SK-N-SH treated with all-trans-retinoic acid at 6 μM for 48 hours (cell line): Measurements from ENCODE around the gene DESI1.
"Not testable (repeated sequence)": the region's sequence is repeated elsewhere in the genome, so short reads cannot be mapped to it uniquely, and the experiment has no call there.

Experiments
- ATAC-seq: fragments of 200-7000 bp; cut with Tn5 transposase; 3 replicates; pipeline ENCODE4 v1.9.1; 2020; ENCODE audit warnings: mild to moderate bottlenecking, moderate library complexity
- ARNTL ChIP-seq: fragments of 450-650 bp; formaldehyde crosslinking; IDR thresholded peaks from 2 replicates; pipeline ENCODE4 v1.5.0; 2020; ENCODE audit warnings: low read depth, mild to moderate bottlenecking, moderate library complexity, borderline replicate concordance
- CSDC2 ChIP-seq: fragments of 250-450 bp; sonication (Bioruptor Pico); IDR thresholded peaks from 2 replicates; pipeline ENCODE4 v1.5.0; 2020; ENCODE audit warnings: mild to moderate bottlenecking, moderate library complexity
- ESRRG ChIP-seq: fragments of 250-450 bp; sonication (Bioruptor Pico); IDR thresholded peaks from 2 replicates; pipeline ENCODE4 v1.6.1; 2021; ENCODE audit warnings: mild to moderate bottlenecking
- GLIS3 ChIP-seq: fragments of 250-450 bp; sonication (Bioruptor Pico); IDR thresholded peaks from 2 replicates; pipeline ENCODE4 v1.5.0; 2020; ENCODE audit warnings: mild to moderate bottlenecking, moderate library complexity
- ISL1 ChIP-seq: fragments of 250-450 bp; sonication (Bioruptor Pico); IDR thresholded peaks from 2 replicates; pipeline ENCODE4 v2.1.2; 2022; ENCODE audit warnings: mild to moderate bottlenecking, moderate library complexity
- OSR1 ChIP-seq: fragments of 250-450 bp; sonication (Bioruptor Pico); IDR thresholded peaks from 2 replicates; pipeline ENCODE4 v1.8.0; 2022; ENCODE audit warnings: moderate library complexity, mild to moderate bottlenecking, inconsistent platforms
- PPARA ChIP-seq: fragments of 250-450 bp; sonication (Bioruptor Pico); IDR thresholded peaks from 2 replicates; pipeline ENCODE4 v1.5.0; 2020; ENCODE audit warnings: mild to moderate bottlenecking, borderline replicate concordance
- RARB ChIP-seq: fragments of 250-450 bp; sonication (Bioruptor Pico); IDR thresholded peaks from 2 replicates; pipeline ENCODE4 v1.8.0; 2021; ENCODE audit warnings: mild to moderate bottlenecking, moderate library complexity
- SNAI2 ChIP-seq: fragments of 250-450 bp; sonication (Bioruptor Pico); IDR thresholded peaks from 2 replicates; pipeline ENCODE4 v1.5.0; 2020; ENCODE audit warnings: mild to moderate bottlenecking, moderate library complexity
- TCF4 ChIP-seq: fragments of 250-450 bp; sonication (Bioruptor Pico); IDR thresholded peaks from 2 replicates; pipeline ENCODE4 v1.8.0; 2021; ENCODE audit warnings: mild to moderate bottlenecking, moderate library complexity, borderline replicate concordance
- ZC3H10 ChIP-seq: fragments of 250-450 bp; sonication (Bioruptor Pico); IDR thresholded peaks from 2 replicates; pipeline ENCODE4 v1.5.1; 2021; ENCODE audit warnings: mild to moderate bottlenecking, moderate library complexity
- ZFP3 ChIP-seq: fragments of 250-450 bp; sonication (Bioruptor Pico); IDR thresholded peaks from 2 replicates; pipeline ENCODE4 v1.5.0; 2020; ENCODE audit warnings: mild to moderate bottlenecking, moderate library complexity
- ZNF565 ChIP-seq: fragments of 450-650 bp; formaldehyde crosslinking; conservative IDR thresholded peaks from 2 replicates; pipeline ENCODE4 v1.5.0; 2020; ENCODE audit warnings: low read depth, mild to moderate bottlenecking, moderate library complexity
- TF ChIP-seq, protein P1 (sequence below): fragments of 250-450 bp; sonication (Bioruptor Pico); IDR thresholded peaks from 2 replicates; pipeline ENCODE4 v1.8.0; 2021; ENCODE audit warnings: low read depth, mild to moderate bottlenecking, moderate library complexity, borderline replicate concordance
- TF ChIP-seq, protein P2 (sequence below): fragments of 250-450 bp; sonication (Bioruptor Pico); IDR thresholded peaks from 2 replicates; pipeline ENCODE4 v1.8.0; 2020; ENCODE audit warnings: mild to moderate bottlenecking, moderate library complexity, borderline replicate concordance
- TF ChIP-seq, protein P3 (sequence below): fragments of 250-450 bp; sonication (Bioruptor Pico); IDR thresholded peaks from 2 replicates; pipeline ENCODE4 v1.5.1; 2021; ENCODE audit warnings: mild to moderate bottlenecking, moderate library complexity

Gene DESI1

DNA sequence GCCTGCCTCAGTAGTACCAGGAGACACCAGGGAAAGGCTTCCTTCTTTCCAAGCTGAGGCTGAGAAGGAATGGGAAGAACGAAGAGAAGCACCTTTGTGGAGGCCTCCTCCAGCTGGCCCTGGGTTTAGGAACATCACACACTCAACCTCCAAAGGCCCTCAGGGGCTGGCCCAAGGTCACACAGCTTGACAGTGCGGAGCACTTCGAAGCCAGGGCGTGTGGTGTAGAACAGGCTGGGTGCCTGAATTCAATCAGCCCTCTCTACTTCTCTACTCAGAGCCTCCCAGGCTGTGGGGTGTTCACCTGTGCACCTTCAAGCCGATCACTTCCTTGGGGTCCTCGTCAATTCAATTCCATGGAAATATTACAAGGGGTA lies 60.8 kb downstream of the DESI1 start (continued):
- TF ChIP-seq ARNTL (CRISPR knock-in tag) (no peak), RARB (CRISPR knock-in tag) (no peak), ZNF565 (CRISPR knock-in tag) (no peak)
- TF ChIP-seq, all 23 proteins: peak for 0

DNA sequence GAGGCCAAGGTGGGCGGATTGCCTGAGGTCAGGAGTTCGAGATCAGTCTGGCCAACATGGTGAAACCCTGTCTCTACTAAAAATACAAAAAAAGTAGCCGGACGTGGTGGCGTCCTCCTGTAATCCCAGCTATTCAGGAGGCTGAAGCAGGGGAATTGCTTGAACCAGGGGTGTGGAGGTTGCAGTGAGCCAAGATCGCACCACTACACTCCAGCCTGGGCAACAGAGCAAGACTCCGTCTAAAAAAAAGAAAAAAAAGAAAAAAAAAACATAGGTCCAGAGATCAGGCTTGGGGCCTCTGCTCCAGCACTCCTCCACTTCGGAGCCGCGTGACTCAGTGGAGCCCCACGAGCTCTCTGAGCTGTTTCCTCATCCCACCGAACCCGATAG lies 62.6 kb downstream of the DESI1 start:
- ATAC-seq: not testable (repeated sequence)

DNA sequence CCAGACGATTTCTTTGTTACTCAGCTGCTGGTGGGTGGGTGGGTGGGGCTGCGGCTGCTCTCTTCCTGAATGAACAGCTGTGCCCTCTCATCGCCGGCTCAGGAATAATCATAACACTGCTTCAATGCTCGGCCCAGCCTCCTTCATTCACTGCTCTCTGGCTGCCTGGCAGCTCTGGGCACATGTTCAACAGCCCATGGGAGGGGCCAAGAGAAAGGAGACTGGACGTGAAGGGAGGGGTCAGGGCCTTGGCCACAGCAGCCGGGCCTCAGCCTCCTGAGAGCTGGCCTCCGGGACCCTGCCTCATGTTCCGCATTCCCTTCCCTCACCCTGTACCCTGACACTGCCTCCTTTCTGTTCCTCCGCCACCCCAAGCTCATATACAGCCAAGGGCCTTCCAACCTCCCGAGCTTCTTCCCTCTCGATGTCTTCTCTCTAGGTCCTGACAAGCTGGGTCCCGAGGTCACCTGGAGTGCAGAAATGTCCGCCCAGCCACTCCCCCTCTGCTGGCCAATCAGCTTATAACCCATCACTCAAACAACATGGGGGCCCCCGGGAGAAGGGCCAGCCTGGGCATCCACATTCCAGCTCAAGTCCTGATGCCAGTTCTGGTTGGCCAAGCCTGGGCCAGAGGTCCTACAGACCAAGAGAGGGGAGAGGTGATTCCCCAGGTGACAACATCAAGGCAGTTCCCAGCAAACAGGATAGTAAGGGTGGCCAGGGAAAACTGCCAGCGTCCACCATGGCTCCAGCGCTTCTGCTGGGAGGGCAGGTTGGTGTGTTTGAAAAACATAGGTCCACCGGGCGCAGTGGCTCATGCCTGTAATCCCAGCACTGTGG lies 63.2 kb downstream of the DESI1 start:
- TF ChIP-seq, protein P1, sequence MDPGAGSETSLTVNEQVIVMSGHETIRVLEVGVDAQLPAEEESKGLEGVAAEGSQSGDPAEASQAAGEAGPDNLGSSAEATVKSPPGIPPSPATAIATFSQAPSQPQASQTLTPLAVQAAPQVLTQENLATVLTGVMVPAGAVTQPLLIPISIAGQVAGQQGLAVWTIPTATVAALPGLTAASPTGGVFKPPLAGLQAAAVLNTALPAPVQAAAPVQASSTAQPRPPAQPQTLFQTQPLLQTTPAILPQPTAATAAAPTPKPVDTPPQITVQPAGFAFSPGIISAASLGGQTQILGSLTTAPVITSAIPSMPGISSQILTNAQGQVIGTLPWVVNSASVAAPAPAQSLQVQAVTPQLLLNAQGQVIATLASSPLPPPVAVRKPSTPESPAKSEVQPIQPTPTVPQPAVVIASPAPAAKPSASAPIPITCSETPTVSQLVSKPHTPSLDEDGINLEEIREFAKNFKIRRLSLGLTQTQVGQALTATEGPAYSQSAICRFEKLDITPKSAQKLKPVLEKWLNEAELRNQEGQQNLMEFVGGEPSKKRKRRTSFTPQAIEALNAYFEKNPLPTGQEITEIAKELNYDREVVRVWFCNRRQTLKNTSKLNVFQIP: no peak
- TF ChIP-seq RARB (CRISPR knock-in tag) (no peak), CSDC2 (CRISPR knock-in tag) (no peak), ZFP3 (CRISPR knock-in tag) (no peak), TCF4 (no peak)
- TF ChIP-seq, protein P2, sequence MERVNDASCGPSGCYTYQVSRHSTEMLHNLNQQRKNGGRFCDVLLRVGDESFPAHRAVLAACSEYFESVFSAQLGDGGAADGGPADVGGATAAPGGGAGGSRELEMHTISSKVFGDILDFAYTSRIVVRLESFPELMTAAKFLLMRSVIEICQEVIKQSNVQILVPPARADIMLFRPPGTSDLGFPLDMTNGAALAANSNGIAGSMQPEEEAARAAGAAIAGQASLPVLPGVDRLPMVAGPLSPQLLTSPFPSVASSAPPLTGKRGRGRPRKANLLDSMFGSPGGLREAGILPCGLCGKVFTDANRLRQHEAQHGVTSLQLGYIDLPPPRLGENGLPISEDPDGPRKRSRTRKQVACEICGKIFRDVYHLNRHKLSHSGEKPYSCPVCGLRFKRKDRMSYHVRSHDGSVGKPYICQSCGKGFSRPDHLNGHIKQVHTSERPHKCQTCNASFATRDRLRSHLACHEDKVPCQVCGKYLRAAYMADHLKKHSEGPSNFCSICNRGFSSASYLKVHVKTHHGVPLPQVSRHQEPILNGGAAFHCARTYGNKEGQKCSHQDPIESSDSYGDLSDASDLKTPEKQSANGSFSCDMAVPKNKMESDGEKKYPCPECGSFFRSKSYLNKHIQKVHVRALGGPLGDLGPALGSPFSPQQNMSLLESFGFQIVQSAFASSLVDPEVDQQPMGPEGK (CRISPR knock-in tag): no peak
- ATAC-seq: peak; percentile 52; the same call in 2 of the 3 replicates

DNA sequence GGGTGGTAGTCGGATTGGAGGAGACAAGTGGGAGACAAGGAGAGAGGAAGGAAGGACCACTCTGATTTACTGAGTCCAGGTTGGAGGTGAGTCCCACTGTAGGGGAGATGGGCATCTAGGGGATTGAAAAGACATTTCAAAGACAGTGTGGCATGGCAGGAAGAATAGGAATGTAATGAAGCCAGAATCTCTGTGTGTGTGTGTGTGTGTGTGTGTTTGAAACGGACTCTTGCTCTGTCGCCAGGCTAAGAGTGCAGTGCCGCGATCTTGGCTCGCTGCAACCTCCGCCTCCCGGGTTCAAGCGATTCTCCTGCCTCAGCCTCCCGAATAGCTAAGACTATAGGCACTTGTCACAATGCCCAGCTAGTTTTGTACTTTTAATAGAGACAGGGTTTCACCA lies 64.3 kb downstream of the DESI1 start:
- no peak for ATAC-seq
- TF ChIP-seq GLIS3 (CRISPR knock-in tag): no peak
- no peak for TF ChIP-seq ESRRG
- TF ChIP-seq, protein P3, sequence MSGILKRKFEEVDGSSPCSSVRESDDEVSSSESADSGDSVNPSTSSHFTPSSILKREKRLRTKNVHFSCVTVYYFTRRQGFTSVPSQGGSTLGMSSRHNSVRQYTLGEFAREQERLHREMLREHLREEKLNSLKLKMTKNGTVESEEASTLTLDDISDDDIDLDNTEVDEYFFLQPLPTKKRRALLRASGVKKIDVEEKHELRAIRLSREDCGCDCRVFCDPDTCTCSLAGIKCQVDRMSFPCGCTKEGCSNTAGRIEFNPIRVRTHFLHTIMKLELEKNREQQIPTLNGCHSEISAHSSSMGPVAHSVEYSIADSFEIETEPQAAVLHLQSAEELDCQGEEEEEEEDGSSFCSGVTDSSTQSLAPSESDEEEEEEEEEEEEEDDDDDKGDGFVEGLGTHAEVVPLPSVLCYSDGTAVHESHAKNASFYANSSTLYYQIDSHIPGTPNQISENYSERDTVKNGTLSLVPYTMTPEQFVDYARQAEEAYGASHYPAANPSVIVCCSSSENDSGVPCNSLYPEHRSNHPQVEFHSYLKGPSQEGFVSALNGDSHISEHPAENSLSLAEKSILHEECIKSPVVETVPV (CRISPR knock-in tag): no peak
- TF ChIP-seq PPARA (CRISPR knock-in tag): no peak
- no peak for TF ChIP-seq TCF4
- no peak for TF ChIP-seq SNAI2 (CRISPR knock-in tag)
- TF ChIP-seq OSR1 (CRISPR knock-in tag): no peak
- TF ChIP-seq ZNF565 (CRISPR knock-in tag): no peak
- TF ChIP-seq ARNTL (CRISPR knock-in tag): no peak
- TF ChIP-seq ZC3H10: no peak
- no peak for TF ChIP-seq ZFP3 (CRISPR knock-in tag)
- TF ChIP-seq, protein P1: no peak
- no peak for TF ChIP-seq ISL1
- TF ChIP-seq RARB (CRISPR knock-in tag): no peak

DNA sequence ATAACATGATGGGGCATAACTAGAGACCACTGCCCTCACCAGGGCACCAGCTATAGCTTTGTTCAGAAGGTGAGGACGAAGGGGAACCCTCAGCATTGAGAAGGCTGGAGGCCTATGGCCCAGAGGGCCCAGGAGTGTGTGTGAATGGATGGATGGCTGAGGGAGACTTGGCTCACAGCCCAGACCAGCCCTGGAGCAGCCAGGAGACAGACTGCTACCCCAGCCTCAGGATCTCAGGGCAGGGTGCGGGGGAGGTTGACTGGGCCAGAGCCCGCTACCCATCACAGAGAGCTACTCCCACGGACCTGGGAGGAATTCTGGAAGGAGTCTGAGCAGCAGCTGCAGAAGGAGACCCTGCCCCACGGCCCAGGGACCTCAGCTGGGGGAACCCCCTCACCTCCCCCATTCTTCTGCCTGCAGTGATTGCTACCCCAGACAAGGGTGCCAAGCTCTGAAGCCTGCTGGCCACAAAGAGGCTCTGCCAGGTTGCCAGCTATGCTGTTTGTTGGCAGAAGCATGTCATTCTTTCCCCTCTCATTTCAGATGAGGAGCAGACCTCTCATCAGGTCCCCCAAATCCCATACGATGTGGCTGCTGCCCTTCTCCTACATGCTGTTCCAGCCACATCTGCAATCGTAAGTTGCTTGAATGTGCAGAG lies 65.4 kb downstream of the DESI1 start:
- TF ChIP-seq ZNF565 (CRISPR knock-in tag): no peak
- TF ChIP-seq, protein P1: no peak
- TF ChIP-seq, protein P3 (CRISPR knock-in tag): no peak
- TF ChIP-seq SNAI2 (CRISPR knock-in tag): no peak
- no peak for TF ChIP-seq PPARA (CRISPR knock-in tag)
- TF ChIP-seq ESRRG: no peak
- no peak for TF ChIP-seq CSDC2 (CRISPR knock-in tag)
- TF ChIP-seq, all 23 proteins: peak for 0
- ATAC-seq: no peak; the same call in 2 of the 3 replicates
